GM18526 (cell line): ENCODE data around the gene CNDP1.

Experiments used
- POLR2A ChIP-seq: IDR thresholded peaks from 3 replicates; pipeline ENCODE4 v1.6.1; 2011; ENCODE audit not compliant: insufficient read length; ENCODE audit errors: extremely low read depth

The CNDP1 gene

GRCh38 chr18:74622072-74622471 is 87.8 kb downstream of the CNDP1 start:
- TF ChIP-seq POLR2A = no peak

GRCh38 chr18:74623047-74623816 is 88.9 kb downstream of the CNDP1 start:
- no peak for TF ChIP-seq POLR2A

- no peak for TF ChIP-seq POLR2A
These were observed 90.2 kb downstream of the CNDP1 start for GRCh38 chr18:74624466-74624865.

GRCh38 chr18:74625157-74625556 is 90.9 kb downstream of the CNDP1 start:
- no peak for TF ChIP-seq POLR2A

GRCh38 chr18:74626049-74626874 is 92.0 kb downstream of the CNDP1 start:
- no peak for TF ChIP-seq POLR2A

- TF ChIP-seq POLR2A = no peak
These were observed 96.5 kb downstream of the CNDP1 start for GRCh38 chr18:74630804-74631203.

GRCh38 chr18:74631212-74631611 is 96.9 kb downstream of the CNDP1 start:
- no peak for TF ChIP-seq POLR2A

- TF ChIP-seq POLR2A = no peak
These were observed 97.5 kb downstream of the CNDP1 start for GRCh38 chr18:74631623-74632350.

GRCh38 chr18:74632351-74632679 is 98.0 kb downstream of the CNDP1 start:
- no peak for TF ChIP-seq POLR2A

GRCh38 chr18:74632856-74633255 is 98.6 kb downstream of the CNDP1 start:
- no peak for TF ChIP-seq POLR2A

GRCh38 chr18:74633652-74634352 is 99.5 kb downstream of the CNDP1 start:
- no peak for TF ChIP-seq POLR2A

- TF ChIP-seq POLR2A = no peak
These were observed 101.1 kb downstream of the CNDP1 start for GRCh38 chr18:74635224-74635975.
